ENCODE measurements around the gene POU5F1. TPM values are rescaled to one million over a fixed set of nuclear protein-coding genes. Genes with fewer than 3 reads are reported as not detected.

Gene POU5F1
- total RNA-seq, 2 experiments from 2014 or later = not detected

DNA sequence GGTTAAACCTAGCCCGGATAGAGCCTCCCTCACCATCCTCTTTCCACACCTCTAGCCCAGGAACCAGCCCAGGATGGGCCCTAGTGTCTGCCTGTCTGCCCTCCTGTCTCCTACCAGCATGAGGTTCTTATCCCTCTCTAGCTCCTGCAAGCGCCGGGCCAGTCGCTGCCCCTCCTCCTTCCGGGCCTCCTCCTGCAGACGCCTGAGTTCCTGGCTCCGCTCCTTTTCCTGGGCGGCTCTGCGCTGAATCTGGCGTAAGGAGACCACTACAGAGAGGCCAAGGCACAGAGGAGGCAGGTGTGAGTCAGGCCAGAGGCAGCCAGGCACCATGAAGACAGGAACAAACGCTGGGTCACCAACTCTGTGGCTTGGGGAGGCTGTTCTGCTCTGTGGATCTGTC, 27.3 kb downstream of the POU5F1 start:
- DNase-seq = no peak
- Mint-ChIP-seq H3K4me1 (no peaks in the 10 kb centered on the region), H3K27ac (no peak overlapping the region), H3K36me3 (peaks cover 4% of the 10 kb centered on the region), H3K4me3 (no peak overlapping the region), H3K27me3 (no peaks in the 10 kb centered on the region), H3K9me3 (no peaks in the 10 kb centered on the region)

DNA sequence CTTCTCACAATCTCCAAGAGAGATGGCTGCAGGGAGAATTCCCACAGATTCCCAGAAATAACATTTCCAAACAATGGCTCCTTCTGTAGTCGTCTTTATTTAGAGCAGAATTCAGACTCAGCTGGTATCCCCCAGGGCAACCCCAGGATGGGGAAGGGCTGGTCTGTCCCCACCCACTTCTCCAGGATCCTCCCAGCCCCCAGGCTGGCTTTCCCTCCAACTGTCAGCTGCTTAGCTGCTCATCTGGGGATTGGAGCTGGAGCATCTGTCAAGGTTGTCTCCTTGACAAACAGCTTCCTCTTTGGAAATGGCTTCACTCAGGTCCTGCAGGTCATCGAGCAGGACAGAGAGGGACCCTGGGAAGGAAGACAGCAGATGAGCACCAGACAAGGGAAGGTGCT, 28.1 kb downstream of the POU5F1 start:
- no peaks in the 10 kb centered on the region for H3K9me3 Mint-ChIP-seq
- DNase-seq = no peak
- H3K4me1 Mint-ChIP-seq = peaks cover 4% of the 10 kb centered on the region
- H3K27me3 Mint-ChIP-seq = no peaks in the 10 kb centered on the region
- no peak overlapping the region for H3K4me3 Mint-ChIP-seq
- H3K27ac Mint-ChIP-seq = no peak overlapping the region
- H3K36me3 Mint-ChIP-seq = peaks cover 4% of the 10 kb centered on the region

DNA sequence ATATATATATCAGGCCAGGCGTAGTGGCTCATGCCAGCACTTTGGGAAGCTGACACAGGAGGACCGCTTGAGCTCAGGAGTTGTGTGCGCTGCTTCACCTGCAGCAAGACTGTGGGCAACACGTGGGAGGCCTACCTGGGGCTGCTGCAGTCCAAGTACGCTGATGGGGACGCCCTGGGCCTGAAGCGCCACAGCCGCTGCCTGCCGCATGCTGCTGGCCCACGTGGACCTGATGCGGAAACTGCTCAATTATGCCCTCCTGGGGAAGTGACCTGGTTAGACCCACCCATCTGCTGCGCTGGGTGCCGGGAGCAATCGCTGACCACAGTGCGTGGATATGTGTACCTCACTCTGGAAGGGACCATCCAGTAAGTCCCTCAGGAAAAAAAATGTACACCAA, 29.8 kb downstream of the POU5F1 start:
- no peak overlapping the region for H3K27ac Mint-ChIP-seq
- DNase-seq = no peak
- no peaks in the 10 kb centered on the region for H3K27me3 Mint-ChIP-seq
- H3K36me3 Mint-ChIP-seq = peaks cover 4% of the 10 kb centered on the region
- no peak overlapping the region for H3K4me3 Mint-ChIP-seq
- peaks cover 4% of the 10 kb centered on the region for H3K4me1 Mint-ChIP-seq
- H3K9me3 Mint-ChIP-seq = no peaks in the 10 kb centered on the region

- no peak for DNase-seq
- Mint-ChIP-seq H3K4me1 (peaks cover 4% of the 10 kb centered on the region), H3K9me3 (no peaks in the 10 kb centered on the region)
Measured at GRCh38 chr6:31139599-31139998, 30.9 kb downstream of the POU5F1 start.

GRCh38 chr6:31138982-31139381, 31.5 kb downstream of the POU5F1 start, which contains the start of gene PSORS1C2:
Gene PSORS1C2 (minus strand): TSS chr6:31139066. CDS start chr6:31139026, 40 bp downstream.
- H3K9me3 Mint-ChIP-seq = no peaks in the 10 kb centered on the region
- no peak within 1 kb of the TSS for H3K27ac Mint-ChIP-seq
- peak within 1 kb of the TSS; percentile 52 for H3K4me3 Mint-ChIP-seq
- no peak for DNase-seq
- peaks cover 4% of the 10 kb centered on the region for H3K36me3 Mint-ChIP-seq
- H3K27me3 Mint-ChIP-seq = no peaks in the 10 kb centered on the region
- H3K4me1 Mint-ChIP-seq = peaks cover 4% of the 10 kb centered on the region

More at GRCh38 chr6:31139599-31139998, 30.9 kb downstream of the POU5F1 start:
- no peak overlapping the region for H3K27ac Mint-ChIP-seq
- peaks cover 4% of the 10 kb centered on the region for H3K36me3 Mint-ChIP-seq
- H3K27me3 Mint-ChIP-seq = no peaks in the 10 kb centered on the region
- no peak overlapping the region for H3K4me3 Mint-ChIP-seq

- no peaks in the 10 kb centered on the region for H3K9me3 Mint-ChIP-seq
- DNase-seq = no peak
Measured at GRCh38 chr6:31135710-31136109, 34.8 kb downstream of the POU5F1 start.

GRCh38 chr6:31132806-31133205, 37.7 kb downstream of the POU5F1 start:
- peaks cover 13% of the 10 kb centered on the region for H3K27me3 Mint-ChIP-seq
- H3K27ac Mint-ChIP-seq = no peak overlapping the region
- no peaks in the 10 kb centered on the region for H3K36me3 Mint-ChIP-seq
- H3K9me3 Mint-ChIP-seq = no peaks in the 10 kb centered on the region
- peaks cover 9% of the 10 kb centered on the region for H3K4me1 Mint-ChIP-seq
- H3K4me3 Mint-ChIP-seq = no peak overlapping the region
- no peak for DNase-seq

More at GRCh38 chr6:31135710-31136109, 34.8 kb downstream of the POU5F1 start:
- no peak overlapping the region for H3K4me3 Mint-ChIP-seq
- H3K27ac Mint-ChIP-seq = no peak overlapping the region
- peaks cover 4% of the 10 kb centered on the region for H3K4me1 Mint-ChIP-seq
- H3K27me3 Mint-ChIP-seq = no peaks in the 10 kb centered on the region
- H3K36me3 Mint-ChIP-seq = no peaks in the 10 kb centered on the region

DNA sequence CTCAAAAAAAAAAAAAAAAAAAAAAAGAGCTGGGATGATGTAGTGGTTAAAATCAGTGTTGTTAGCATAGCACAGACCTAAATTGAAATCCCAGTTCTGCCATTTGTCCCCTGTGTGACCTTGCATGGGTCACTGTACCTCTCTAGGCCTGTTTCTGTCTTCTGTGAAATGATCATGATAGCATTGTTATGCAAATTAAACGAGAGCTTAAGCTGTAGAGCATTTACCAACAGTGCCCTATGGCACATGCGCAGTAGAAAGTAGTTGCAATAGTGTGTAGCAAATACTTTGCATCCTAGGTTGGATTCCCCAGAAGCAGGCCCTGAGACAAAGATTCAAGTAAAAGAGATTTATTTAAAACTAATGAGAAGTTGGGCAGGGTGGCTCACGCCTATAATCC, 38.9 kb downstream of the POU5F1 start:
- Mint-ChIP-seq H3K36me3 (no peaks in the 10 kb centered on the region), H3K27me3 (peaks cover 13% of the 10 kb centered on the region), H3K9me3 (no peaks in the 10 kb centered on the region), H3K4me1 (peaks cover 5% of the 10 kb centered on the region), H3K27ac (no peak overlapping the region), H3K4me3 (no peak overlapping the region)
- DNase-seq = no peak

- Mint-ChIP-seq H3K4me1 (peaks cover 5% of the 10 kb centered on the region), H3K4me3 (no peak overlapping the region), H3K27ac (no peak overlapping the region), H3K9me3 (no peaks in the 10 kb centered on the region), H3K36me3 (no peaks in the 10 kb centered on the region), H3K27me3 (peaks cover 13% of the 10 kb centered on the region)
- DNase-seq = no peak
Measured at GRCh38 chr6:31130751-31131150, 39.7 kb downstream of the POU5F1 start.

DNA sequence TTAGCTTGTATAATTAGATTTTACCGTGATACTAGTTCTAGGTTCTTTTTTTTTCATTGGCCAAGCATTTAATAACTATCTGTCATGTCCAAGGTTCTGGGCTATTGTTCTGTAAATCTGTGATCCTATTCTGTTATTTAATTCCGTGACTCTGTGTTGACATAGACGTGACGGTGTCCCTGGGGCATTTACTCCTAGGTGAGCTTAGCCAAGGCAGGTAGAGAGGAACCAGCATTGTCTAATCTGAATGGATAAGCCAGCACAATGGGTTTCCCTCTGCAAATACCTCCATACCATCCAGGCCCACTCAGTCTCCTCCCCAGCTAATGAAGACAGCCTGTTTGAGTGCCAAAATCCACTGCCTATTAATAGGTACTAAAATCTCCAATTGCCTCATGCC, 41.4 kb downstream of the POU5F1 start:
- Mint-ChIP-seq H3K27ac (no peak overlapping the region), H3K4me1 (peaks cover 5% of the 10 kb centered on the region), H3K27me3 (peaks cover 13% of the 10 kb centered on the region), H3K9me3 (no peaks in the 10 kb centered on the region), H3K36me3 (no peaks in the 10 kb centered on the region), H3K4me3 (no peak overlapping the region)
- DNase-seq = no peak

DNA sequence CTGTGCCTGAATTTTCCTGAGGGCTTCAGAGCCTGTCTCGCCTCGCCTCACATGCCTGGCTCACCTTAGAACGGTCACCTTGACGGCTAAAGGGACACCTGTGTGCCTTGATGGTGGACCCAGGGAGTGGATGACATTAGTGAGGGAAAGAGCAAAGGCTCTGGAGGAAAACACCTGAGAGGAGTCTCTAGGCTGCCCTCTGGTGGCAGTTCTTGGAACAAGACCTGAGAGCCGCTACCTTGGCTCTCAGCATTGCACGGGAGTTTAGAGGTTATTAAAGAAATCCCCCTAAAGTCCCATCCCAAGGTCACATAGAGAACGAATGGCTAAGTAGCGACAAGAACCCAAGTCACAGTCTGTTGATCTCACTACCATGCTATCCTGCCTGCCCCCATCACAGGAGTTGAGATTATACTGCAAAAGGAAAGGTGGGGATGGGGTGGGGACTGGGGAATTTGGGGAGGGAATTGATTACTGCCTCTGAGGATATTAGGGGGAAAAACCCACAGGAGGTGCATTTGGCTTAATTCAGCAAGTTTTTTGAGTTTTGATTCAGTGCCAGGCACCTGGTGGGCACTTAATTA, 42.3 kb downstream of the POU5F1 start:
- H3K9me3 Mint-ChIP-seq = no peaks in the 10 kb centered on the region

GRCh38 chr6:31126396-31127175, 43.9 kb downstream of the POU5F1 start:
- peaks cover 13% of the 10 kb centered on the region for H3K27me3 Mint-ChIP-seq
- H3K27ac Mint-ChIP-seq = no peak overlapping the region
- no peak for DNase-seq
- H3K36me3 Mint-ChIP-seq = no peaks in the 10 kb centered on the region
- peaks cover 5% of the 10 kb centered on the region for H3K4me1 Mint-ChIP-seq
- H3K4me3 Mint-ChIP-seq = no peak overlapping the region
- H3K9me3 Mint-ChIP-seq = no peaks in the 10 kb centered on the region

More for the DNA sequence above, 42.3 kb downstream of the POU5F1 start:
- DNase-seq = peak; percentile 62
- Mint-ChIP-seq H3K4me3 (no peak overlapping the region), H3K27me3 (peaks cover 13% of the 10 kb centered on the region), H3K4me1 (peaks cover 5% of the 10 kb centered on the region), H3K36me3 (no peaks in the 10 kb centered on the region), H3K27ac (no peak overlapping the region)

GRCh38 chr6:31125586-31126363, 44.7 kb downstream of the POU5F1 start:
- Mint-ChIP-seq H3K36me3 (no peaks in the 10 kb centered on the region), H3K9me3 (no peaks in the 10 kb centered on the region), H3K27ac (no peak overlapping the region), H3K27me3 (peaks cover 13% of the 10 kb centered on the region), H3K4me1 (peaks cover 5% of the 10 kb centered on the region), H3K4me3 (no peak overlapping the region)
- no peak for DNase-seq

DNA sequence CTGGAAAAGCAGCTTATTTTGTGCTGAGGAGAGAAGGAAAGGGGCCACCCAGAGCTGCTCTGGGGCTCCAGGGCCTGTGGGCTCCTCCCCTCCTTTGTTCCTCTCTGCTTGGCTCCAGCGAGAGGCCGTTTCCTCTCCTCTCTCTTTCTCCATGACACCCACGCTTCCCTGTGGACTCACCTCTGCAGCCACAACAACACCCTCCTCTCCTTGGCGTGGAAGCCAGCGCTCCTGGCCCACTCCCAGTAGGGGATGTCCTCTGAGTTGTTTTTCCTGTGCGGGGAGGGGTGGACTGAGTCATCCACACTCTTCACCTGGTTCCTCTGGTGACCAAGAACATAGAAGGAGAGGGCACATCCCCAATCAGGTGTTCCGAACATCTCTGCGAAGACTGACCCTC, 45.3 kb downstream of the POU5F1 start:
- Mint-ChIP-seq H3K36me3 (no peaks in the 10 kb centered on the region), H3K27ac (no peak overlapping the region), H3K4me3 (no peak overlapping the region), H3K9me3 (no peaks in the 10 kb centered on the region), H3K27me3 (peaks cover 13% of the 10 kb centered on the region), H3K4me1 (peaks cover 5% of the 10 kb centered on the region)
- no peak for DNase-seq
